ENCODE measurements around the gene PIAS3.

DNA sequence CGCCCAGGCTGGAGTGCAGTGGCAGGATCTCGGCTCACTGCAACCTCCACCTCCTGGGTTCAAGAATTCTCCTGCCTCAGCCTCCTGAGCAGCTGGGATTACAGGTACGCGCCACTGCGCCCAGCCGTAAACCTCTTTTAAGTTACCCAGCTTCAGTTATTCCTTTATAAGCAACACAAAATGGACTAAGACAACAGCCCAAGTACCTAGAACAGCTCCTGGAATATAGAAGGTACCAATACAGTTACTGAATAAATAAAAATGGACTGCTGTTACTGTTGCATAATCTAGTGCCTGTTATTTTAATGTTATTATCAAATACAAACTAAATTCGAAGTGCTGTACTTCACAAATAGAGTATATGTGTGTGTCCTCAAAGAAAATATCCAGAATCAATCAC lies 52.0 kb downstream of the PIAS3 start:
- no peak for TF ChIP-seq CTCF (IDR thresholded peaks at IDR 0.05)
- TF ChIP-seq POLR2A (IDR thresholded peaks at IDR 0.05), result no peak

Measured in uterus (tissue), 2 donors.